ENCODE results near the gene FOSL1. TPM values are rescaled to one million over a fixed set of nuclear protein-coding genes. Genes with fewer than 3 reads are reported as not detected.

FOSL1 gene
- total RNA-seq, 1 donor from 2014 or later = 44.2 TPM

DNA sequence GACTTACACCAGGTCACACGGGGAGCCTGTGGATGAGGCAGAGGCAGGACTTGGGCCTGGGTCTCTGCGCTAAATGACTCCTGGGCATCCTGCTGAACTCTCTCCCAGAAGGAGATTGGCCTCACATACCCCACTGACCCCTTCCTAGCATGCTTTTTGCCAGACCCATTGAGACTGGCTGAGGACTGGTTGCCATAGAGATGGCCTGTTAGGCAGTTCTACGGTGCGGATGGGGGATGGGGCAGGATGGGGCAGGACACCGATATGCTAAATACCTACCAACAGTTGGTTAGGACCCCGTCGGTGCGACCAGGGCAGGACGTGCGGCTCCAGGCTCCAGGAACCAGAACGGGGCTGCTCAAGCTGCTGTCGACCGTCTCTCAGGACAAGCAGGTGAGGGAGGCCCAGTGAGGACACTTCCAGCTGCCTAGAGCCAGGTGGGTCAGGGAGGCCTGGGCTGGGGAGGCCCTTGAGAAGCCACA lies 45.3 kb upstream of the FOSL1 start, which contains the start of gene TSGA10IP:
Gene TSGA10IP (plus strand): TSS at position 51 of the 482 bp plus-strand sequence. CDS start 196 bp downstream, at position 247.
- no peaks in the 10 kb centered on the region for H3K27me3 ChIP-seq (ENCODE audit: control insufficient read depth, insufficient read depth, low read length)
- H3K36me3 ChIP-seq (ENCODE audit: control insufficient read depth, insufficient read depth, low read length) = no peaks in the 10 kb centered on the region
- TF ChIP-seq, protein P1, sequence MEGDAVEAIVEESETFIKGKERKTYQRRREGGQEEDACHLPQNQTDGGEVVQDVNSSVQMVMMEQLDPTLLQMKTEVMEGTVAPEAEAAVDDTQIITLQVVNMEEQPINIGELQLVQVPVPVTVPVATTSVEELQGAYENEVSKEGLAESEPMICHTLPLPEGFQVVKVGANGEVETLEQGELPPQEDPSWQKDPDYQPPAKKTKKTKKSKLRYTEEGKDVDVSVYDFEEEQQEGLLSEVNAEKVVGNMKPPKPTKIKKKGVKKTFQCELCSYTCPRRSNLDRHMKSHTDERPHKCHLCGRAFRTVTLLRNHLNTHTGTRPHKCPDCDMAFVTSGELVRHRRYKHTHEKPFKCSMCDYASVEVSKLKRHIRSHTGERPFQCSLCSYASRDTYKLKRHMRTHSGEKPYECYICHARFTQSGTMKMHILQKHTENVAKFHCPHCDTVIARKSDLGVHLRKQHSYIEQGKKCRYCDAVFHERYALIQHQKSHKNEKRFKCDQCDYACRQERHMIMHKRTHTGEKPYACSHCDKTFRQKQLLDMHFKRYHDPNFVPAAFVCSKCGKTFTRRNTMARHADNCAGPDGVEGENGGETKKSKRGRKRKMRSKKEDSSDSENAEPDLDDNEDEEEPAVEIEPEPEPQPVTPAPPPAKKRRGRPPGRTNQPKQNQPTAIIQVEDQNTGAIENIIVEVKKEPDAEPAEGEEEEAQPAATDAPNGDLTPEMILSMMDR (IDR thresholded peaks at IDR 0.05; ENCODE audit: insufficient read depth, low read length, poor library complexity, severe bottlenecking) = no peak
- H3K4me3 ChIP-seq (ENCODE audit: low read depth, low read length) = no peak within 1 kb of the TSS
- DNase-seq (ENCODE audit: low read depth) = no peak

DNA sequence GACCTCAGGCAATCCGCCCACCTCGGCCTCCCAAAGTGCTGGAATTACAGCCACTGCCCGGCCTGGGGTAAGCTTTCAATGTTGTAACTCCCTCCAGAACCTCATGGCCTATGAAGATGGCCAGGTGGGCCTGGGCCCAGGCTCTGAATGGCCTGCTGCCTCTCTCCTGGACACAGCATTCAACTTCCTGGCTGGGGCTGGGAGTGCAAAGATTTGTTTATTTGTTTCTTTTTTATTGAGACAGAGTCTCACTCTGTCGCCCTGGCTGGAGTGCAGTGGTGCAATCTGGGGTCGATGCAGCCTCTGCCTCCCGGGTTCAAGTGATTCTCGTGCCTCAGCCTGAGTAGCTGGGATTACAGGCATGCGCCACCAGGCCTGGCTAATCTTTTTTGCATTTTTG lies 44.6 kb upstream of the FOSL1 start:
- TF ChIP-seq, protein P1 (IDR thresholded peaks at IDR 0.05; ENCODE audit: insufficient read depth, low read length, poor library complexity, severe bottlenecking) = no peak
- no peak for DNase-seq (ENCODE audit: low read depth)
- no peaks in the 10 kb centered on the region for H3K27me3 ChIP-seq (ENCODE audit: control insufficient read depth, insufficient read depth, low read length)

DNA sequence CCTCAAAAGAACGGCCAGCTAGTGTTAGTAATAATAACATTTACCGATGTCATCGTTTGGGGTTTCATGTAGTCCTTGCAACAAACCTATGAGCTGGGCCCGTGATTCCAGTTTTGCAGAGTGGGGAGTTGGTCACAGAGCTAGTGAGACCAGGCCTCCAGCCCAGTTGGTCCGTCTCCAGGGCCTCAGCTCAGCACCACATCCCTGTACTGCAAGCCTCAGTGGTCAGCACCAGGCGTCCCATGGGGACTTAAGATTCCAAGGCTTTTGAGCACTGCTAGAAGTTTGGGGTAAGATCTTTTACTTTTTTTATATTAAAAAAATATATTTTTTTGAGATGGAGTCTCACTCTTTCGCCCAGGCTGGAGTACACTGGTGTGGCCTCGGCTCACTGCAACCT lies 44.0 kb upstream of the FOSL1 start:
- no peak for DNase-seq (ENCODE audit: low read depth)
- TF ChIP-seq, protein P1 (IDR thresholded peaks at IDR 0.05; ENCODE audit: insufficient read depth, low read length, poor library complexity, severe bottlenecking) = no peak
- H3K4me3 ChIP-seq (ENCODE audit: low read depth, low read length) = no peak overlapping the region
- H3K27me3 ChIP-seq (ENCODE audit: control insufficient read depth, insufficient read depth, low read length) = no peaks in the 10 kb centered on the region
- no peaks in the 10 kb centered on the region for H3K36me3 ChIP-seq (ENCODE audit: control insufficient read depth, insufficient read depth, low read length)

More for the DNA sequence above, 44.6 kb upstream of the FOSL1 start:
- no peaks in the 10 kb centered on the region for H3K36me3 ChIP-seq (ENCODE audit: control insufficient read depth, insufficient read depth, low read length)
- no peak overlapping the region for H3K4me3 ChIP-seq (ENCODE audit: low read depth, low read length)

GRCh38 chr11:65942531-65942930 lies 42.3 kb upstream of the FOSL1 start:
- no peak for DNase-seq (ENCODE audit: low read depth)
- Histone ChIP-seq H3K4me3 (ENCODE audit: low read depth, low read length) (no peak overlapping the region), H3K27me3 (ENCODE audit: control insufficient read depth, insufficient read depth, low read length) (no peaks in the 10 kb centered on the region), H3K36me3 (ENCODE audit: control insufficient read depth, insufficient read depth, low read length) (no peaks in the 10 kb centered on the region)
- TF ChIP-seq, protein P1 (IDR thresholded peaks at IDR 0.05; ENCODE audit: insufficient read depth, low read length, poor library complexity, severe bottlenecking) = no peak

DNA sequence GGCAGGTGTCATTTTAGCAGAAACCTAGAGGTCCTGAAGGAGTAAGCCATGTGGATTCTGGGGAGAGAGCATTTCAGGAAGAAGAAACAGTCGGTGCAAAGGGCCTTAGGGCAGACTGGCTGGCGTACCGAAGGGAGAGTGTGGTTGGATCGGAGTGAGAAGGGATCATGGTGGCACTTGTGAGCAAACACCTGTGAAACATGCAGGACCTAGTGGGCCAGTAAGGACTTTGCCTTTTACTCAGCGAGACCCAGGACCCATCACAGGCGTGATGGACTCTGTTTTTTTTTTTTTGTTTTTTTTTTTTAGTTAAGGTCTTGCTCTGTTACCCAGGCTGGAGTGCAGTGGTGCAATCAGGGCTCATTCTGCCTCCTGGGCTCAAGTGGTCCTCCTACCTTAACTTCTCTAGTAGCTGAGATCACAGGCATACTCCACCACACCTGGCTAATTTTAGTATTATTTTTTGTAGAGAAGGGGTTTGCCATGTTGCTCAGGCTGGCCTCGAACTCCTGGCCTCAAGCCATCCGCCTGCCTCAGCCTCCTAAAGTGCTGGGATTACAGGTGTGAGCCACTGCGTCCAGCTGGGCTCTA lies 41.6 kb upstream of the FOSL1 start:
- no peaks in the 10 kb centered on the region for H3K27me3 ChIP-seq (ENCODE audit: control insufficient read depth, insufficient read depth, low read length)
- no peak overlapping the region for H3K4me3 ChIP-seq (ENCODE audit: low read depth, low read length)

More for the DNA sequence above, 41.6 kb upstream of the FOSL1 start:
- DNase-seq (ENCODE audit: low read depth) = no peak
- TF ChIP-seq, protein P1 (IDR thresholded peaks at IDR 0.05; ENCODE audit: insufficient read depth, low read length, poor library complexity, severe bottlenecking) = no peak
- no peaks in the 10 kb centered on the region for H3K36me3 ChIP-seq (ENCODE audit: control insufficient read depth, insufficient read depth, low read length)
